Esophagus squamous epithelium (tissue), 5 donors: ENCODE data around the gene SLC9A7. TPM values are rescaled to one million over a fixed set of nuclear protein-coding genes. Genes with fewer than 3 reads are reported as not detected.

Experiments
- DNase-seq: peaks from one replicate; lab custom pipeline; 2025; lab: John Stamatoyannopoulos, UW
- H3K27ac ChIP-seq, 4 donors: fragments of 200-600 bp; sonication (generic); one replicate each; pipeline ENCODE4 v1.5.1; 2016 to 2019; ENCODE audit warnings: mild to moderate bottlenecking in 1 of 4
- H3K27me3 ChIP-seq, 4 donors: fragments of 200-600 bp; sonication (generic); 1 replicate in 3 of 4; 2 replicates in 1 of 4; pipeline versions ENCODE4 v1.5.1 to v1.6.0; 2017 to 2021; ENCODE audit warnings: antibody characterized with exemption in 1 of 4
- H3K36me3 ChIP-seq, 3 donors: fragments of 200-600 bp; sonication (generic); one replicate each; pipeline ENCODE4 v1.5.1; 2016 to 2019
- H3K4me1 ChIP-seq, 3 donors: fragments of 200-600 bp; sonication (generic); one replicate each; pipeline ENCODE4 v1.5.1; 2017 to 2019
- H3K4me3 ChIP-seq, 4 donors: fragments of 200-600 bp; sonication (generic); 1 replicate in 3 of 4; 2 replicates in 1 of 4; pipeline ENCODE4 v1.5.1; 2016 to 2019; ENCODE audit warnings: mild to moderate bottlenecking in 2 of 4, moderate library complexity in 1 of 4
- H3K9me3 ChIP-seq, 3 donors: fragments of 200-600 bp; sonication (generic); one replicate each; pipeline ENCODE4 v1.5.1; 2016 to 2019
- CTCF ChIP-seq, 6 experiments: fragments of 450-650 bp in 4 of 6; fragments of 200-600 bp in 2 of 6; sonication (generic) in 2 of 6; IDR thresholded peaks; one replicate each; pipeline ENCODE4 v1.5.1; 2016 to 2019; ENCODE audit warnings: antibody characterized with exemption in 6 of 6, mild to moderate bottlenecking in 4 of 6, moderate library complexity in 4 of 6
- POLR2A ChIP-seq, 4 donors: fragments of 450-650 bp; IDR thresholded peaks; one replicate each; pipeline ENCODE4 v1.6.1; 2017; ENCODE audit warnings: antibody characterized with exemption in 4 of 4, mild to moderate bottlenecking in 4 of 4, moderate library complexity in 3 of 4
- WGBS, 2 donors: methylation state at CpG; one replicate each; pipeline ENCODE4 v1.1.5; 2018; 5-methylcytosine and 5-hydroxymethylcytosine counted together
- intact Hi-C: fragments of 100-400 bp; cut with DNase I; formaldehyde crosslinking; loops from one replicate; pipeline ENCODE4 v1.15.0; 2022
- total RNA-seq, 4 donors: library from RNA; depleted of rRNA; stranded (reverse); fragments of >200 nt; gene quantifications; one replicate each; pipeline ENCODE4 v1.1.0, GENCODE V29; 2016
- donor health status: DM: yes; HTN: yes; CAD: no.

Gene SLC9A7
- total RNA-seq, 4 donors from 2014 or later: 6.4 to 16.4 (median 8.4) TPM

- no peak for DNase-seq
- Histone ChIP-seq H3K4me1 (peaks cover 0 to 4% (median 0%) of the 10 kb centered on the region in 3 donors), H3K27me3 (no peaks in the 10 kb centered on the region), H3K36me3 (no peaks in the 10 kb centered on the region), H3K4me3 (no peak overlapping the region), H3K27ac (no peak overlapping the region), H3K9me3 (no peaks in the 10 kb centered on the region)
- TF ChIP-seq POLR2A (IDR thresholded peaks at IDR 0.05) (no peak), CTCF (IDR thresholded peaks at IDR 0.05) (no peak)
- intact Hi-C loops: no loop called here
- WGBS, 2 donors: 56 to 74% methylated on average over 2 to 4 of the region's 4 CpGs
Measured at GRCh38 chrX:46782034-46782433, 23.1 kb upstream of the SLC9A7 start.

- Histone ChIP-seq H3K4me3 (no peak overlapping the region), H3K27ac (no peak overlapping the region), H3K4me1 (peaks cover 0 to 4% (median 0%) of the 10 kb centered on the region in 3 donors), H3K27me3 (no peaks in the 10 kb centered on the region), H3K36me3 (no peaks in the 10 kb centered on the region), H3K9me3 (no peaks in the 10 kb centered on the region)
- TF ChIP-seq CTCF (IDR thresholded peaks at IDR 0.05): no peak
- no peak for TF ChIP-seq POLR2A (IDR thresholded peaks at IDR 0.05)
- intact Hi-C loops: no loop called here
- no peak for DNase-seq
- 15 to 44% methylated on average over 5 to 7 of the region's 7 CpGs for WGBS, 2 donors
Measured at GRCh38 chrX:46777971-46778810, 19.3 kb upstream of the SLC9A7 start.

GRCh38 chrX:46770817-46771163, 11.9 kb upstream of the SLC9A7 start:
- no peak for TF ChIP-seq CTCF (IDR thresholded peaks at IDR 0.05)
- no peak for TF ChIP-seq POLR2A (IDR thresholded peaks at IDR 0.05)
- Histone ChIP-seq H3K4me1 (no peaks in the 10 kb centered on the region), H3K9me3 (no peaks in the 10 kb centered on the region), H3K27ac (no peak overlapping the region), H3K27me3 (no peaks in the 10 kb centered on the region), H3K36me3 (no peaks in the 10 kb centered on the region), H3K4me3 (no peak overlapping the region)
- intact Hi-C loops: no loop called here
- DNase-seq: no peak
- 17 to 40% methylated on average over 1 of the region's 1 CpG for WGBS, 2 donors

- Histone ChIP-seq H3K27me3 (no peaks in the 10 kb centered on the region), H3K4me1 (no peaks in the 10 kb centered on the region), H3K27ac (no peak overlapping the region), H3K36me3 (no peaks in the 10 kb centered on the region), H3K9me3 (no peaks in the 10 kb centered on the region), H3K4me3 (no peak overlapping the region)
- 37 to 60% methylated on average over 3 to 4 of the region's 4 CpGs for WGBS, 2 donors
- TF ChIP-seq CTCF (IDR thresholded peaks at IDR 0.05): no peak
- TF ChIP-seq POLR2A (IDR thresholded peaks at IDR 0.05): no peak
- intact Hi-C loops: no loop called here
- DNase-seq: no peak
Measured at GRCh38 chrX:46770000-46770816, 11.3 kb upstream of the SLC9A7 start.

GRCh38 chrX:46762963-46763362, 4.0 kb upstream of the SLC9A7 start:
- TF ChIP-seq POLR2A (IDR thresholded peaks at IDR 0.05): no peak
- no peak for TF ChIP-seq CTCF (IDR thresholded peaks at IDR 0.05)
- H3K36me3 ChIP-seq: no peaks in the 10 kb centered on the region
- no peaks in the 10 kb centered on the region for H3K27me3 ChIP-seq
- H3K4me3 ChIP-seq: no peak overlapping the region
- peaks cover 0 to 11% (median 0%) of the 10 kb centered on the region in 3 donors for H3K9me3 ChIP-seq
- intact Hi-C loops: no loop called here
- DNase-seq: no peak
- WGBS, 2 donors: 67 to 100% methylated on average over 1 of the region's 1 CpG
- H3K4me1 ChIP-seq: peaks cover 3 to 13% (median 3%) of the 10 kb centered on the region in 3 donors
- H3K27ac ChIP-seq: no peak overlapping the region
